Measurements from ENCODE around the gene SLC30A3.

SLC30A3 gene

GRCh38 chr2:27231921-27232320 is 30.9 kb downstream of the SLC30A3 start:
- TF ChIP-seq CTCF (IDR thresholded peaks at IDR 0.05), result no peak
- no peak overlapping the region for H3K4me3 ChIP-seq
- no peak for DNase-seq (ENCODE audit: low spot score)

DNA sequence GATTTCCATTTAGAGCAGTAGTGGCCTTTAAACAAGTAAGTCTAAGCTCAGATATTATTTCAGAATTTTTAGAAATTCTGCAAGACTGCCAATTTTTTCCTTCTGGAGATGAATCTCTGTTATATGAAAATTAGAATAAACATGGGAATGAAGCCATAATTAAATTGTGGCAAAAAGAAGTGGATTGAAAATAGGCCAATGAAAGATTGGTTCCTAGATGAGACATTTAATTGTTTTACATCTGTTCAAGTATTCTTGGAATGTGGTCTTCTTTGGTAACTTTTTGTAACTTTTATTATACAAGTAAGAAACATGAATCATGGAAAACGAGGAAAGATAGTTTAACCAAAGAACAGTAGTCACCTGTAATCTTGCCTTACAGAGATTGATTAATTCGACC is 35.3 kb downstream of the SLC30A3 start:
- no peak for DNase-seq (ENCODE audit: low spot score)

More at GRCh38 chr2:27231921-27232320, 30.9 kb downstream of the SLC30A3 start:
- H3K27ac ChIP-seq, result no peak overlapping the region

GRCh38 chr2:27225526-27225925 is 37.3 kb downstream of the SLC30A3 start:
- no peak for DNase-seq (ENCODE audit: low spot score)
- H3K27ac ChIP-seq, result no peak overlapping the region
- no peak overlapping the region for H3K4me3 ChIP-seq
- TF ChIP-seq CTCF (IDR thresholded peaks at IDR 0.05), result no peak

More for the DNA sequence above, 35.3 kb downstream of the SLC30A3 start:
- TF ChIP-seq CTCF (IDR thresholded peaks at IDR 0.05), result no peak
- no peak overlapping the region for H3K4me3 ChIP-seq
- H3K27ac ChIP-seq, result no peak overlapping the region

- no peak for TF ChIP-seq CTCF (IDR thresholded peaks at IDR 0.05)
- Histone ChIP-seq H3K27ac (no peak overlapping the region), H3K4me3 (no peak overlapping the region)
- DNase-seq (ENCODE audit: low spot score), result no peak
Measured at GRCh38 chr2:27223416-27223815, 39.4 kb downstream of the SLC30A3 start.

DNA sequence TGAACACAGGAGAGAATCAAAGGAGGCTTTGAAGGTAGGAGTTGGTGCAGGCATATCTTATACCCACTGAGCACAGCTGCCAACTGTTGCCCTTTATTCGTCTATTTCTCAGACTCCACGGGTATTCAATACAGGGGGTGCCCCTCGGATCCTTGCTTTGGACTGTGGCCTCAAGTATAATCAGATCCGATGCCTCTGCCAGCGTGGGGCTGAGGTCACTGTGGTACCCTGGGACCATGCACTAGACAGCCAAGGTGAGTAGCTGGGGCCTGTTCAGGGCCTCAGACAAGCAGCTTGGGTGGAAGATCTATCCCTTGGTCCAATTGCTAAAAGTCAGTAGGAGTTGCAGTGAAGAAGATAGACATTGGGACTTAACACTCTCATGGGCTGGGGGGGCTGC is 40.4 kb downstream of the SLC30A3 start:
- DNase-seq (ENCODE audit: low spot score), result no peak
- H3K27ac ChIP-seq, result no peak overlapping the region
- H3K4me3 ChIP-seq, result no peak overlapping the region
- TF ChIP-seq CTCF (IDR thresholded peaks at IDR 0.05), result no peak

DNA sequence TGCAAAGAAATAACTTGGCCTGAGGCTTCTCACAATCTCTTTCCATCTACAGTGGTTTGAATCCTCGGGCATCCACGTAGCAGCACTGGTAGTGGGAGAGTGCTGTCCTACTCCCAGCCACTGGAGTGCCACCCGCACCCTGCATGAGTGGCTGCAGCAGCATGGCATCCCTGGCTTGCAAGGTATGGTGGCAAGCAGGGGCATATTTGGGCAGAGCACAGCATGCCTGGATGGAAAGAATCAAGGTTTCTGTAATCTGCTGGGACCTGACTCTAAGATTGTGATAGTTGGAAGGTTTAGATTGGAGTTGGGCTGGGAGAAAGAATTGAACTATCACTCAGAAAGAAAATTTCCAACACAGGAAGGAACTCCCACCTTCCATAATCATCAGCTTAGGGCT is 41.7 kb downstream of the SLC30A3 start:
- Histone ChIP-seq H3K4me3 (no peak overlapping the region), H3K27ac (no peak overlapping the region)
- no peak for TF ChIP-seq CTCF (IDR thresholded peaks at IDR 0.05)
- no peak for DNase-seq (ENCODE audit: low spot score)

DNA sequence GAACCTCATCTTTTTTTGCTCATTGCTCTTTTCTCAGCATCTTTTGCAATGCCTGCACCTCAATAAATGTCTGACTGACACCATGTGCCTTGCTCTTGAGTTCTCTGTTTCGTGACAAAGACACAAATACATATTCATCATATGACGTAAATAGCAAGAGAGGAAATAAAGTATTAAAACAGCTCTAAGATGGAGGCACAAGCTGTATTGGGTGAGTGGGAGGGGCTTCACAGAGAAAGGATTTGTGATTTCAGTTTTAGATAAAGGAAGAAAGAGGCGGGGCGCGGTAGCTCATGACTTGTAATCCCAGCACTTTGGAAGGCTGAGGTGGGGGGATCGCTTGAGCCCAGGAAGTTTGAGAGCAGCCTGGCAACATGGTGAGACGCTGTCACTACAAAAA is 42.8 kb downstream of the SLC30A3 start:
- no peak overlapping the region for H3K4me3 ChIP-seq
- TF ChIP-seq CTCF (IDR thresholded peaks at IDR 0.05), result no peak
- no peak overlapping the region for H3K27ac ChIP-seq
- DNase-seq (ENCODE audit: low spot score), result no peak

All from coronary artery (tissue), 2 donors.